ENCODE data around the gene CEP135. TPM values are rescaled to one million over a fixed set of nuclear protein-coding genes. Genes with fewer than 3 reads are reported as not detected.

Gene CEP135
- polyA plus RNA-seq, 1 donor from 2014 or later: 5.2 TPM

DNA sequence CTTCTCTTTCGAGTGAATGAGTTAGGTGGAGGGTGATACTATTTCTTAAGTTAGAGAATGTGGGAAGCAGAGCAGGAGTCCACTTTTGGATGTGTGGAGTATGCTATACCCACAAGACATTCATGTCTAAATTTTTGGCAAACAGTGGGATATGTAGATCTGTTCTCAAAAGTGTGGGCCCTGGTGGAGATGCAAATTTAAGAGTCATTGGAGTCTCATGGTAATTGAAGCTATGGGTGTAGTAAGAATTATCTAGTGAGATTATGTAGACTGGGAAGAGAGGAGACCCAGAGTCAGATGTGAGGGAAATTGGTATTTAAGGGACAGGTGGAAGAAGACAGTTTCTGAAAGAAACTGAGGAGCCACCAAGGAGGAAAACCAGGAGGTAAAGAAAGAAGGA is 7.0 kb downstream of the CEP135 start:
- Histone ChIP-seq H3K9ac (ENCODE audit: low read length) (no peak overlapping the region), H3K36me3 (ENCODE audit: insufficient read depth, low read length) (no peaks in the 10 kb centered on the region), H3K27ac (ENCODE audit: low read length) (no peak overlapping the region), H3K4me3 (ENCODE audit: low read length) (no peak overlapping the region), H3K4me2 (ENCODE audit: low read length) (no peak overlapping the region), H3K9me3 (ENCODE audit: low read length) (no peaks in the 10 kb centered on the region), H3F3A (ENCODE audit: insufficient read depth, low read length, poor library complexity, severe bottlenecking) (no peaks in the 10 kb centered on the region), H4K20me1 (ENCODE audit: insufficient read depth) (no peaks in the 10 kb centered on the region), H3K79me2 (replicated peaks; ENCODE audit: insufficient read depth, low read length) (peaks cover 16% of the 10 kb centered on the region), H2AFZ (ENCODE audit: low read depth, low read length) (no peak overlapping the region), H3K27me3 (ENCODE audit: insufficient read depth, low read depth, low read length) (no peaks in the 10 kb centered on the region), H3K9me2 (ENCODE audit: insufficient read depth, low read length) (no peaks in the 10 kb centered on the region)
- TF ChIP-seq, protein P1, sequence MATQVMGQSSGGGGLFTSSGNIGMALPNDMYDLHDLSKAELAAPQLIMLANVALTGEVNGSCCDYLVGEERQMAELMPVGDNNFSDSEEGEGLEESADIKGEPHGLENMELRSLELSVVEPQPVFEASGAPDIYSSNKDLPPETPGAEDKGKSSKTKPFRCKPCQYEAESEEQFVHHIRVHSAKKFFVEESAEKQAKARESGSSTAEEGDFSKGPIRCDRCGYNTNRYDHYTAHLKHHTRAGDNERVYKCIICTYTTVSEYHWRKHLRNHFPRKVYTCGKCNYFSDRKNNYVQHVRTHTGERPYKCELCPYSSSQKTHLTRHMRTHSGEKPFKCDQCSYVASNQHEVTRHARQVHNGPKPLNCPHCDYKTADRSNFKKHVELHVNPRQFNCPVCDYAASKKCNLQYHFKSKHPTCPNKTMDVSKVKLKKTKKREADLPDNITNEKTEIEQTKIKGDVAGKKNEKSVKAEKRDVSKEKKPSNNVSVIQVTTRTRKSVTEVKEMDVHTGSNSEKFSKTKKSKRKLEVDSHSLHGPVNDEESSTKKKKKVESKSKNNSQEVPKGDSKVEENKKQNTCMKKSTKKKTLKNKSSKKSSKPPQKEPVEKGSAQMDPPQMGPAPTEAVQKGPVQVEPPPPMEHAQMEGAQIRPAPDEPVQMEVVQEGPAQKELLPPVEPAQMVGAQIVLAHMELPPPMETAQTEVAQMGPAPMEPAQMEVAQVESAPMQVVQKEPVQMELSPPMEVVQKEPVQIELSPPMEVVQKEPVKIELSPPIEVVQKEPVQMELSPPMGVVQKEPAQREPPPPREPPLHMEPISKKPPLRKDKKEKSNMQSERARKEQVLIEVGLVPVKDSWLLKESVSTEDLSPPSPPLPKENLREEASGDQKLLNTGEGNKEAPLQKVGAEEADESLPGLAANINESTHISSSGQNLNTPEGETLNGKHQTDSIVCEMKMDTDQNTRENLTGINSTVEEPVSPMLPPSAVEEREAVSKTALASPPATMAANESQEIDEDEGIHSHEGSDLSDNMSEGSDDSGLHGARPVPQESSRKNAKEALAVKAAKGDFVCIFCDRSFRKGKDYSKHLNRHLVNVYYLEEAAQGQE (IDR thresholded peaks at IDR 0.05; ENCODE audit: borderline replicate concordance): no peak
- no peak for TF ChIP-seq EP300 (conservative IDR thresholded peaks at IDR 0.05; ENCODE audit: poor library complexity, severe bottlenecking)
- TF ChIP-seq SMC3 (conservative IDR thresholded peaks at IDR 0.05; ENCODE audit: poor library complexity): no peak
- TF ChIP-seq, protein P2, sequence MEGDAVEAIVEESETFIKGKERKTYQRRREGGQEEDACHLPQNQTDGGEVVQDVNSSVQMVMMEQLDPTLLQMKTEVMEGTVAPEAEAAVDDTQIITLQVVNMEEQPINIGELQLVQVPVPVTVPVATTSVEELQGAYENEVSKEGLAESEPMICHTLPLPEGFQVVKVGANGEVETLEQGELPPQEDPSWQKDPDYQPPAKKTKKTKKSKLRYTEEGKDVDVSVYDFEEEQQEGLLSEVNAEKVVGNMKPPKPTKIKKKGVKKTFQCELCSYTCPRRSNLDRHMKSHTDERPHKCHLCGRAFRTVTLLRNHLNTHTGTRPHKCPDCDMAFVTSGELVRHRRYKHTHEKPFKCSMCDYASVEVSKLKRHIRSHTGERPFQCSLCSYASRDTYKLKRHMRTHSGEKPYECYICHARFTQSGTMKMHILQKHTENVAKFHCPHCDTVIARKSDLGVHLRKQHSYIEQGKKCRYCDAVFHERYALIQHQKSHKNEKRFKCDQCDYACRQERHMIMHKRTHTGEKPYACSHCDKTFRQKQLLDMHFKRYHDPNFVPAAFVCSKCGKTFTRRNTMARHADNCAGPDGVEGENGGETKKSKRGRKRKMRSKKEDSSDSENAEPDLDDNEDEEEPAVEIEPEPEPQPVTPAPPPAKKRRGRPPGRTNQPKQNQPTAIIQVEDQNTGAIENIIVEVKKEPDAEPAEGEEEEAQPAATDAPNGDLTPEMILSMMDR (IDR thresholded peaks at IDR 0.05; ENCODE audit: poor library complexity, severe bottlenecking): no peak
- TF ChIP-seq TAF1 (IDR thresholded peaks at IDR 0.05; ENCODE audit: low read depth): no peak
- no peak for TF ChIP-seq EZH2 (IDR thresholded peaks at IDR 0.05; ENCODE audit: borderline replicate concordance, insufficient read depth, low read length, poor library complexity, severe bottlenecking)
- TF ChIP-seq MXI1 (conservative IDR thresholded peaks at IDR 0.05; ENCODE audit: poor library complexity, severe bottlenecking): no peak
- no peak for TF ChIP-seq RAD21 (conservative IDR thresholded peaks at IDR 0.05)
- no peak for TF ChIP-seq POLR2AphosphoS5 (IDR thresholded peaks at IDR 0.05)

DNA sequence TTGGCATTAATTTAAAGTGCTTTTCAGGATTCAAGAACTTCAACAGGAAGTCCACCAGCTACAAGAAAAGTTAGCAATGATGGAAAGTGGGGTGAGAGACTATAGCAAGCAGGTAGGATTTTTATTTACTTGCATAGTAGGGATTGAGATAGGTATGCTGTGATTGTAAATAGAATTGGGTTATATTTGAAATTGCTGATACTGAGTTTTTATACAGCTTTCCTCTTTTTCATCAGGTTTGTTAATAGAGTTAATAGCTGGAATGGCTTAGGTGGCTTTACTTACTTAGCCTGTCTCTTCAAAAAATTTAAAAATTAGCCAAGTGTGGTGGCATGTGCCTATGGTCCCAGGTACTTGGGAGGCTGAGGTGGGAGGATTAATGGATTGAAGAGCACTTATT is 10.9 kb downstream of the CEP135 start:
- Histone ChIP-seq H3K79me2 (replicated peaks; ENCODE audit: insufficient read depth, low read length) (no peaks in the 10 kb centered on the region), H3K4me2 (ENCODE audit: low read length) (no peak overlapping the region), H3K4me3 (ENCODE audit: low read length) (no peak overlapping the region), H4K20me1 (ENCODE audit: insufficient read depth) (no peaks in the 10 kb centered on the region), H3K36me3 (ENCODE audit: insufficient read depth, low read length) (no peaks in the 10 kb centered on the region), H3F3A (ENCODE audit: insufficient read depth, low read length, poor library complexity, severe bottlenecking) (no peaks in the 10 kb centered on the region), H3K9me3 (ENCODE audit: low read length) (no peaks in the 10 kb centered on the region), H3K27ac (ENCODE audit: low read length) (no peak overlapping the region), H3K27me3 (ENCODE audit: insufficient read depth, low read depth, low read length) (no peaks in the 10 kb centered on the region), H3K9me2 (ENCODE audit: insufficient read depth, low read length) (no peaks in the 10 kb centered on the region), H3K9ac (ENCODE audit: low read length) (no peak overlapping the region), H2AFZ (ENCODE audit: low read depth, low read length) (no peak overlapping the region)
- TF ChIP-seq SMC3 (conservative IDR thresholded peaks at IDR 0.05; ENCODE audit: poor library complexity): no peak

DNA sequence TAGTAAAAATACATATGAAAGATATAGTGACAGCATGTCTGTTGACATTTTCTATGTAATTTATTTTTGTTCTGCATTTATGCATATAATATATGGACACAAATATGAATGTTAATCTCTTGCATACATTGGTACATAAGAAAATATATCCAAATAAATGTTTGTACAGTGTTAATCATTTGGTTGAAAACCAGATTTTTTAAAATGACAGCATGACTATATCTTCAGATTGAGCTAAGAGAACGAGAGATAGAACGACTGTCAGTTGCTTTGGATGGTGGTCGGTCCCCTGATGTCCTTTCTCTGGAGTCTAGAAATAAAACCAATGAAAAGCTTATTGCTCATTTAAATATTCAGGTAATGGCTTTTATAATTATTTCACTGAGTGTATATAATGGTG is 15.3 kb downstream of the CEP135 start:
- Histone ChIP-seq H3F3A (ENCODE audit: insufficient read depth, low read length, poor library complexity, severe bottlenecking) (no peaks in the 10 kb centered on the region), H3K4me3 (ENCODE audit: low read length) (no peak overlapping the region), H3K9me3 (ENCODE audit: low read length) (no peaks in the 10 kb centered on the region), H3K4me2 (ENCODE audit: low read length) (no peak overlapping the region), H3K36me3 (ENCODE audit: insufficient read depth, low read length) (no peaks in the 10 kb centered on the region), H2AFZ (ENCODE audit: low read depth, low read length) (no peak overlapping the region), H3K9me2 (ENCODE audit: insufficient read depth, low read length) (no peaks in the 10 kb centered on the region), H3K27ac (ENCODE audit: low read length) (no peak overlapping the region), H3K79me2 (replicated peaks; ENCODE audit: insufficient read depth, low read length) (no peaks in the 10 kb centered on the region), H3K9ac (ENCODE audit: low read length) (no peak overlapping the region), H3K27me3 (ENCODE audit: insufficient read depth, low read depth, low read length) (no peaks in the 10 kb centered on the region), H4K20me1 (ENCODE audit: insufficient read depth) (no peaks in the 10 kb centered on the region)
- TF ChIP-seq POLR2AphosphoS5 (IDR thresholded peaks at IDR 0.05) (no peak), TAF1 (IDR thresholded peaks at IDR 0.05; ENCODE audit: low read depth) (no peak), RAD21 (conservative IDR thresholded peaks at IDR 0.05) (no peak), EP300 (conservative IDR thresholded peaks at IDR 0.05; ENCODE audit: poor library complexity, severe bottlenecking) (no peak), MXI1 (conservative IDR thresholded peaks at IDR 0.05; ENCODE audit: poor library complexity, severe bottlenecking) (no peak), SMC3 (conservative IDR thresholded peaks at IDR 0.05; ENCODE audit: poor library complexity) (no peak), EZH2 (IDR thresholded peaks at IDR 0.05; ENCODE audit: borderline replicate concordance, insufficient read depth, low read length, poor library complexity, severe bottlenecking) (no peak)
- TF ChIP-seq, protein P1 (IDR thresholded peaks at IDR 0.05; ENCODE audit: borderline replicate concordance): no peak
- TF ChIP-seq, protein P2 (IDR thresholded peaks at IDR 0.05; ENCODE audit: poor library complexity, severe bottlenecking): no peak
